HT1080 (cell line): Measurements from ENCODE around the gene KIF27. TPM values are rescaled to one million over a fixed set of nuclear protein-coding genes. Genes with fewer than 3 reads are reported as not detected.
A peak's percentile ranks its signal among the peaks of the same experiment; 100 is the strongest.
"Not testable (repeated sequence)": the region's sequence is repeated elsewhere in the genome, so short reads cannot be mapped to it uniquely, and the experiment has no call there.

Experiments
- DNase-seq: peaks from one replicate; pipeline ENCODE4 v3.0.0-alpha.2; 2015; ENCODE audit warnings: low read depth
- total RNA-seq: library from RNA; depleted of rRNA; stranded (reverse); fragments of >200 nt; shearing (Covaris generic); gene quantifications from 2 replicates; pipeline ENCODE4 v1.2.3, GENCODE V29; 2014

Gene KIF27
- total RNA-seq, 1 experiment from 2014 or later: 1.4 TPM

- DNase-seq: peak; percentile 81
These were observed 13.5 kb upstream of the KIF27 start for GRCh38 chr9:83934569-83935275.

DNA sequence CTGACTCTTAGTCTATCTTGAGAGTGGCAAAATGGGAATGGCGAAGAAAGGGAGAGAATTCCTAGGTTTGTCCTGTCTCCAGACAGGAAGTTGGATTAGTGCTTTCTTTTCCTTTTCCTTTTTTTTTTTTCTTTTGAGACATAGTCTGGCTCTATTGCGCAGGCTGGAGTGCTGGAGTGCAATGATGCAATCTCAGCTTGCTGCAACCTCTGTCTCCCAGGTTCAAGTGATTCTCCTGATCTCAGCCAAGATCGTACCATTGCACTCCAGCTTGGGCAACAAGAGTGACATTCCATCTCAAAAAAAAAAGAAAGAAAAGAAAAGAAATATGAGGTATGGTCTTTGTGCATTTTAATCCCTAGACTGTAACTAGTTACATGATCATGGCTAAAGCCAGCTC is 12.6 kb upstream of the KIF27 start:
- DNase-seq: peak; percentile 34

DNA sequence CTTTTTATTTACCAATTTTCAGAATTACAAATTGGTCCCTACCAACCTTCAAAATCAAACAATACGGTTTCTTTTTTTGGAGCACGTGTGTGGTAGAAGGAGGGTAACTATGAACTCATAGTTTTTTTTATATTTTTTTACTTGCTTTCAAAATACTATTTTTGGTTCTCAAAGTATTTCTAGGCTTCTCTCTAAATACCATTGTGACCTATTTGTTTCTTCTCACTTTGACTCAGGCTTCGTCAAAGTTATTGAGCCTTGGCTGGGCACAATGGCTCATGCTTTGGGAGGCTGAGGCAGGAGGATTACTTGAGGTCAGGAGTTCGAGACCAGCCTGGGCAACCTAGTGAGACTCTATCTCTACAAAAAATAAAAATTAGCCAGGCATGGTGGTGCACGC is 11.6 kb upstream of the KIF27 start:
- no peak for DNase-seq

GRCh38 chr9:83932011-83932410 is 10.8 kb upstream of the KIF27 start:
- DNase-seq: no peak

DNA sequence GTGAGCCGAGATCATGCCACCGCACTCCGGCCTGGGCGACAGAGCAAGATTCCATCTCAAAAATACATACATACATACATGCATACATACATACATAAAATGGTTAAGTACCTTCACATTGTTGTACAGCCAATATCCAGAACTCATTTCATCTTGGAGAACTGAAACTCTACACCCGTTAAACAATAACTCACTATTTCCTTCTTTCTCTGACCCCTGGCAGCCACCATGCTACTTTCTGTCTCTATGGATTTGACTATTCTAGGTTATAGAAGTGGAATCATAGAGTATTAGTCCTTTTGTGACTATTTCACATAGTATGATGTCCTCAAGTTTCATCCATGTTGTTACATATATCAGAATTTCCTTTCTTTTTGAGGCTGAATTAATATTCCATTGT is 9.6 kb upstream of the KIF27 start:
- no peak for DNase-seq

DNA sequence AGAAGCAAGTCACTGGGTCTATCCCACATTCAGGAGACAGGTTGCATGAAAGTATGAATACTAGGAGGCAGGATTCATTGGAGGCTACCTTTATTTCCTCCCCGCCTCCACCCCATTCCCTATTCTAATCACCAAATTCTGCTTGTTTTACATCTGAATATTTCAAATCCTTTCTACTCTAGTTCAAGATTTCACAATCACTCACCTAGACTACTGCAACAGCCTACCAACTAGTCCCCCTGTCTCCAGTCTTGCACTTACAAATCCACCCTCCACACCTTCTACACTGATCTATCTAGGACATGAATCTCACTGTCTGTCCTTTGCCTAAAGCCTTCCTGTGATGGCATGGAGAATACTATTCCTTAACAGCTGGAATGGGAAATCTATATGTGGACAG is 6.4 kb upstream of the KIF27 start:
- DNase-seq: no peak

- no peak for DNase-seq
These were observed 734 bp downstream of the KIF27 start for GRCh38 chr9:83920469-83920926.

GRCh38 chr9:83919111-83919510 is 2.1 kb downstream of the KIF27 start:
- DNase-seq: no peak

DNA sequence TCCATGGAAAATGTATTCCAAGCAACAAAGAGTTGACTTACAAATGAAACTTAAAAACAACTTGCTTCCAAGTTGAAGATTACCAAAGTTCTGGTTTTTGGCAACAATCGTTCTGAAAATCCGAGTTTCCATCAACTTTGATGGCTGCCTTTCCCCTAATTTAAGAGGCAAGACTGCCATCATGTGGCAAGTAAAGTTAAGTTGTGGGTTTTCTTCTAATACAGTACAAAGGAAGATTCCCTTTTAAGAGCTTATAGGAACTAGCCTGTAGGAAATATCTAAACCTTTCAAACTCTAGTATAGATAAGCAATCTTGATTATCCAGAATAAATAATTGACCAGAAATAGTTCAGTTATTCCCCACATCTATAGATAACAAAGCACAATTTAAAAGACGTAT is 9.0 kb downstream of the KIF27 start:
- not testable (repeated sequence) for DNase-seq

GRCh38 chr9:83906144-83906543 is 15.1 kb downstream of the KIF27 start:
- no peak for DNase-seq

GRCh38 chr9:83900615-83901014 is 20.6 kb downstream of the KIF27 start:
- not testable (repeated sequence) for DNase-seq

DNA sequence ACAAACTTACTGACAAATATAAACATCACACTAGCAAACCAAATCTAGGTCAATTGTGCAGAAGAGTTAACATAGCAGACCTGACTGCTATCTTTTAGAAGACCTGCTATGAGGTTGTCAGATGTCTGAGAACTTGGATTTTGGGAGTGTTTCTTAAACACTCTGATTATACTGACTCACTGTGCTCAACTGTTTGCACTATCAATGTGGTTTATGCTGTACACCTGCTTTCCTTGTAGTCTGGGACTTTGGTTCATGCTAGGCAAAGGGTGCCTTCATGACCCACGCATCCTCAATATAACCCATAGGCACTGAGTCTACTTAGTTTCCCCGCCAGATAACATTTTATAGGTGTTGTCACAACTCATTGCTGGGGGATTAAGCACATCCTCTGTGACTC is 26.9 kb downstream of the KIF27 start:
- DNase-seq: not testable (repeated sequence)

GRCh38 chr9:83886498-83886897 is 34.7 kb downstream of the KIF27 start:
- DNase-seq: not testable (repeated sequence)

DNA sequence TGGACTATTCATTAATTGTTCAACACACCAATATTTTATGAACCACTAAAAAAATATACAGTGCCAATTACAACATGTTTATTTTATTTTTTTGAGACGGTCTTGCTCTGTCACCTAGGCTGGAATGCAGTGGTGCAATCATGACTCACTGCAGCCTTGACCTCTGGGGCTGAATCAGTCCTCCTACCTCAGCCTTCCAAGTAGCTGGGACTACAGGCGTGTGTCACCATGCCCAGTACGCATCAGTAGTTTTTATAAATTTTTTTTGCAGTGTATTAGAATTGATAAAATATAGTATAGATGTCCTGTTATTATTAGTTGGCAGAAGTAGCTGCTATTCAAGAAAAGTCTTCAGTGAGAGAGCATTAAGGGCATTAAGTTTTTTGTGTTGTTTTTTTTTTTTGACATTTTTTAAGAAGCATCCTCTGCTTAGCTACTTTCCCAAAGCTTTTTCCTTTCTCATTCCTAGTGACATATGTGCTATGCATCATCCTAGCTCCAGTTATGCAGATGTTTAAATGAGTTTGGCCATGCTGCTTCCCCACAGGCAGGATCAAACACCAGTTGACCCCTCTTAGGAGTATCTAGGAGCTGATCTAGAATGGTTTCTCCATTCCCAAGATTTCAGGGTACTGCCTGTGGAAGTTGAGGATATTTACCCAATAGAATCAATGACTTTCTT is 35.5 kb downstream of the KIF27 start:
- peak; percentile 96 for DNase-seq

DNA sequence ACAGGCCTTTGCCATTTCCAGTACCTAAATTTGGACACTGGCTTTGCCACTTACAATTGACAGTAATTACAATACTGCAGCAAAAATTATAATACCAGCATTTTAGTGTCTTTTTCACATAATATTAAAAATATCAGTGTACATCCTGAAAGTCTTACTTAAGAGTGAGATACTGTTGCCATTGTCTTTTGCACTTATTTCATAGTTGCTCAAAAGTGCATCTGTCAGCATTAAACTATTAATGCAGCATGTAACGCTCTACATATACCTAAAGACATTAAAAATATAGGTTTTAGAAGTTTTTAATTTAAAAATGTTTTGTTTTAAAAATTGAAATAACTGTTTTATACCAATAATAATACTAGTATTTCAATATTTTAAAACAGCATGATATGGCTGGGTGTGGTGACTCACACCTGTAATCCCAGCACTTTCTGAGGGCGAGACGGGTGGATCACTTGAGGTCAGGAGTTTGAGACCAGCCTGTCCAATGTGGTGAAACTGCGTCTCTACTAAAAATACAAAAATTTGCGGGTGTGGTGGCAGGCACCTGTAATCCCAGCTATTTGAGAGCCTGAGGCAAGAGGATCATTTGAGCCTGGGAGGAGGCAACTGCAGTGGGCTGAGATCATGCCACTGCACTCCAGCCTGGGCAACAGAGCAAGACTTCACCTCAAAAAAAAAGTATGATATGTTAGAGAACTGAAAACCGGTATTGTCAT is 39.4 kb downstream of the KIF27 start:
- DNase-seq: peak; percentile 2

GRCh38 chr9:83875559-83875958 is 45.7 kb downstream of the KIF27 start:
- DNase-seq: not testable (repeated sequence)

DNA sequence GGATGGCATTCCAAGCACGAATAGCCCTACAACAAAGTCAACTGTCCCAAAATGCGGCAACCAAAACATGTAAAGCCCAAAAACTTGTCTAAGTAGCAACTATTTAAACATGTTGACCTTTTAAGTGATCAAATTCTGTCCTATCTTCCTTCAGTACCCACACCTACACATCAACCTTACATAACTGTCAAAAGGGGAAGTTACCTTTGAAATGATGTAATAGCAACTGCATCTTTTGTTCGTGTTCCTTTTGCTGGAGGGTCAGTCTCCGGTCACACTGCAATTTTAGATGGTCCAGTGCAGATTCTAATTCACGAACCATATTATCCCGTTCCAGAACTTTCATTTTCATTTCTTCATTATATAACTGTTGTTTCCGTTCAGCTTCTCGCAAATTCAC is 71.3 kb downstream of the KIF27 start:
- not testable (repeated sequence) for DNase-seq

- DNase-seq: not testable (repeated sequence)
These were observed 84.1 kb downstream of the KIF27 start for GRCh38 chr9:83837070-83837643.

DNA sequence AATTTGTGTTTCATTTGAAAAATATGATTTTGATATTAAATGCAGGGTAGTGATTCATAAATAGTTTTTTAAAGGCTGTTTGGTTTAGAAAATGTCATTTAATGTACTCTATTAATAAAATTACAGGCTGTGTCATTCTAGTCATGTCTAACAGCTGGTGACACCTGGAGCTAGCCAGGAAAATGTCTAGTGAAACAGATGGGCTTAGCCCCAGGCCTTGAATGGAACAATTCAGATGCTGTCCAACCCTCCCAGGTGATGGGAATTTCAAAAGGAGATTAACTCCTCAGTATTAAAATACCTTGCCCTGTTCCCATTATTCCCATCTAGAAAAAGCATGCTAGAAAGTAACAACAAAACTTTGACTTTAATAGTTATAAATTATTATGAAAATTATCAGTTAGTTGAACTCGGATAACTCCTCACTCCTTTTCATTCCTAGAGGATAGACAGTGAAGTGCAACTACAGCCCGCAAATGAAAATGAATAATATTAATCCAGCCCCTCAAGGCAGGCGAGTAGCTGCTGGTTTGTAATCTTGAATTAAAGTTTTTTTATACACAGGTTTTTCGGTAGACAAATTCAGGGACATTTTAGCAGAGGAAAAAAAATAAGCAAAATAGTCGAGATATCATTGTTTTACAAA is 90.7 kb downstream of the KIF27 start:
- not testable (repeated sequence) for DNase-seq

DNA sequence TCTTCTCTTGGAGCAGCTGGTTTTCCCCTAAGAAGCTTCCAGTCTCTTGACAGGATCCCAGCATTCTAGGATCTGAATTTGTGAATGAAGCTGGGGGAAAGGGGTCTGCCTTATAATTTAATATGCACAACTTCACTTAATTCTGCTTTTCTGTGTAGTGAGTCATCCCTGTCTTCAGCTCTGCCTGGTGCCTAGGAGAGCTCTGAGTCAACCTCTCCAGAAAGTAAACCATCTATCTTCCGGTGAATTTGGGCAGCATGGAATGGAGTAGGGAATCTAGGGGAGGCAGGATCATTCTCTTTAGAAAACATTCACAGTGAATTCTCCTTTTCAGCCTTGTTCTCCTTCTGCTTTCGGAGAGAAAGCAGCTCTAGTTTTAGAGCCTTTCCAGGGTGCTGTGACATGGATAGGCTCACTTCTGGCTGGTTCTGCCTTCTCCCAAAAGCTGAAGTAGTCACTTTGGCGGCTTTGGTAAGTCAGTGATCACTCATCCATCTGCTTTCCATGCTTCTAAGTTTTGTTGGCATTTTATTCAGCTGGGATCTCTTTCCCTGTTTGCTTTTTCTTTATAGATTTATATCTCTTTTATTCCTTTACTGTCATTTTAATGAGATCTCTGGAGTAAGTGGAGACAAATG is 96.1 kb downstream of the KIF27 start:
- DNase-seq: peak; percentile 76
